ENCODE results near the gene TPD52L1. TPM values are rescaled to one million over a fixed set of nuclear protein-coding genes. Genes with fewer than 3 reads are reported as not detected.

TPD52L1 gene
- total RNA-seq, 2 experiments from 2014 or later, result 0.52 to 1.1 TPM

DNA sequence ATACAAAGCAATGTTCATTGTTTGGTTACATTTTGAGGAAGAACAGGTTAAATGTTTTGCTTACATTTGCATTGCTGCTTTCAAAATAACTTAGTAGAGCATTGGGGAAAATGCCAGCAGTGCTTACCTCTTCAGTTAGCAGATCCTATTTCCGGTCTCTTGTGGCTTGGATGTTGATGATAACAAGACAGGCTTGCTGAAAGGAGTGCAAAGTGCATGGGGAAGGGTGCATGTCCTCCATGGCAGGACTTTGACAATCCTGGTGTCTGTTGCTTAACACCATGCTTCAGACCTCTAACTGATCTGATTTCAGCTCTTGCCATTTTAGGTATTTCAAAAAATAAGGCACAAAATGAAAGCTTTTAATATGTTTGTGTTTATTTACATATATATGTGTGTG, 21.1 kb downstream of the TPD52L1 start:
- intact Hi-C loops (cut with micrococcal nuclease), result no loop called here
- ChIA-PET POLR2A (no interaction called here), CTCF (interaction anchor here (1.4 to 3.8 kb wide), 2 partner anchors 19 to 21 kb away, joined by 3 to 16 read pairs; partner anchors contain the start of gene TPD52L1)
- Mint-ChIP-seq H3K36me3 (ENCODE audit: low read depth) (no peaks in the 10 kb centered on the region), H3K4me3 (no peak overlapping the region), H3K27ac (no peak overlapping the region), H3K27me3 (peaks cover 19% of the 10 kb centered on the region), H3K4me1 (ENCODE audit: low read depth) (no peaks in the 10 kb centered on the region), H3K9me3 (no peaks in the 10 kb centered on the region)
- ATAC-seq (no peak), DNase-seq (no peak)
- TF ChIP-seq, protein P1, sequence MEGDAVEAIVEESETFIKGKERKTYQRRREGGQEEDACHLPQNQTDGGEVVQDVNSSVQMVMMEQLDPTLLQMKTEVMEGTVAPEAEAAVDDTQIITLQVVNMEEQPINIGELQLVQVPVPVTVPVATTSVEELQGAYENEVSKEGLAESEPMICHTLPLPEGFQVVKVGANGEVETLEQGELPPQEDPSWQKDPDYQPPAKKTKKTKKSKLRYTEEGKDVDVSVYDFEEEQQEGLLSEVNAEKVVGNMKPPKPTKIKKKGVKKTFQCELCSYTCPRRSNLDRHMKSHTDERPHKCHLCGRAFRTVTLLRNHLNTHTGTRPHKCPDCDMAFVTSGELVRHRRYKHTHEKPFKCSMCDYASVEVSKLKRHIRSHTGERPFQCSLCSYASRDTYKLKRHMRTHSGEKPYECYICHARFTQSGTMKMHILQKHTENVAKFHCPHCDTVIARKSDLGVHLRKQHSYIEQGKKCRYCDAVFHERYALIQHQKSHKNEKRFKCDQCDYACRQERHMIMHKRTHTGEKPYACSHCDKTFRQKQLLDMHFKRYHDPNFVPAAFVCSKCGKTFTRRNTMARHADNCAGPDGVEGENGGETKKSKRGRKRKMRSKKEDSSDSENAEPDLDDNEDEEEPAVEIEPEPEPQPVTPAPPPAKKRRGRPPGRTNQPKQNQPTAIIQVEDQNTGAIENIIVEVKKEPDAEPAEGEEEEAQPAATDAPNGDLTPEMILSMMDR (IDR thresholded peaks at IDR 0.05), result no peak

DNA sequence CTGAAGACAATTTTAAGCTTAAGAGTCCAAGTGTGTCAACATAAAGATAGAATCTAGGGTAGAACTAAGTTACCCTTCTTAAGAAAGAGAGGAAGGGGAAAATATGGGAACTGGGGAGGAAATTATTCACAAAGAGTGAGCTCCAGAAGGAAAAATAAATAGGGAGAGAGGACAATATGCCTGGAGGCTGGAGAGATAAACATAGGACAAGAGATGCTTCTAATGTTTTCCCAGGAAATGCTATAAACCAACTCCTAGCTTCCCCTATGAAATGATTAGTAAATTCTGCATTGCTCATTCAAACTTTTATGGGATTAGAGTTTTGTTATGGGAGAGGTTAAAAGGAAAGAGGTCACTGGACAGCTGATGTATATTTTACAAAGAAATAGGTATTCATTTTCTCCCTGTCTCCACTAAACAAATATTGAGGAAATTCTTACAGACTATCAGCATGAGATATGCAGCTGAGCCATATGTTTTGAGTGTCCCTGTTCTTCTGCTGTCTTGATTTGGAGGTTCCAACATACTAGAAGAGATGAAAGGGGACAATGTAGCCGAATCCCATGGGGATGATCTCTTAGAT, 22.0 kb downstream of the TPD52L1 start:
- Mint-ChIP-seq H3K9me3 (no peaks in the 10 kb centered on the region), H3K27me3 (peaks cover 19% of the 10 kb centered on the region), H3K36me3 (ENCODE audit: low read depth) (no peaks in the 10 kb centered on the region), H3K4me3 (no peak overlapping the region), H3K4me1 (ENCODE audit: low read depth) (no peaks in the 10 kb centered on the region), H3K27ac (no peak overlapping the region)
- CTCF ChIA-PET, result interaction anchor here (1.1 to 3.8 kb wide), 3 partner anchors 18 to 22 kb away, joined by 3 to 16 read pairs (median 5); partner anchors contain the start of gene TPD52L1
- TF ChIP-seq, protein P1 (IDR thresholded peaks at IDR 0.05), result no peak
- POLR2A ChIA-PET, result no interaction called here
- intact Hi-C loops (cut with micrococcal nuclease), result no loop called here
- ATAC-seq, result no peak
- DNase-seq, result no peak

DNA sequence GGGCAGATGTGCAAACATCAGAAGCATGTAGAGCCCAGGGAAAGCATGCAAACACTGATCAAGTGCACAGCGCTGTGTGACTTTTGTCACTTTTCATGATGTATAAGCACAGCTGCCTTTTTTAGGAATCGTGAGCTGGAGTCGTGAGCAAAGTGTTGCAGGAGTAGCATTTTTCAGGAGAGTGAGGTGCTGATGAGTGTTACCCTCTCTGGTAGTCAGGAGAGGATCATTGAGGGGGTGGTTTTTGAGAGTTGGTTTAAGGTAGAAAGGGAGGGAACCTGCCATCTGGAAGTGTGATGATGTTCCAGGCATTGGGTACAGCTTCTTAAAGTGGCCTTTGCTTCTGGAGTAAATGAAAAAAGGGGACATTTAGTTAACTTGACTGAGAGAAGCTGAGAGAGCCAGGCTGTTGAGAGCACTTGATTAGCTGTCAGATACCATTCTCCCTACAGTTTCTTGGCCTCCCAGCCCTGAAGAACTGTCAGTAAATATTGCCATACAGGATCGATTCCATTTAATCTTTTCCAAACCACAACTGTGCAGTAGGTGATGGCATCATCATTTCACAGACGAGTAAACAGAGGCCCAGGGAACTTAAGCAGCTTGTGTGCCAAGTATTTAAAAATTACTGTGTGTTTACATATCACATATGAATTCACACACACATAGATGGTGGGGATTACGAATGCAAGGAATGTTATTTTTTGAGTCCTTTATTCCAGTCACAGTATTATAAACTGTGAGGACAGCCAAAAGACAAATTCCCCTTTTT, 28.9 kb downstream of the TPD52L1 start:
- H3K4me1 Mint-ChIP-seq (ENCODE audit: low read depth), result no peaks in the 10 kb centered on the region
- peaks cover 12% of the 10 kb centered on the region for H3K27me3 Mint-ChIP-seq
- H3K27ac Mint-ChIP-seq, result no peak overlapping the region
- no peaks in the 10 kb centered on the region for H3K36me3 Mint-ChIP-seq (ENCODE audit: low read depth)
- DNase-seq (no peak), ATAC-seq (no peak)
- no peaks in the 10 kb centered on the region for H3K9me3 Mint-ChIP-seq
- ChIA-PET POLR2A (no interaction called here), CTCF (interaction anchor here (0.9 kb wide), 1 partner anchor 9 kb away, joined by 4 read pairs; no protein-coding TSS in a partner anchor)
- TF ChIP-seq, protein P1 (IDR thresholded peaks at IDR 0.05), result no peak
- no peak overlapping the region for H3K4me3 Mint-ChIP-seq
- intact Hi-C loops (cut with micrococcal nuclease), result no loop called here

DNA sequence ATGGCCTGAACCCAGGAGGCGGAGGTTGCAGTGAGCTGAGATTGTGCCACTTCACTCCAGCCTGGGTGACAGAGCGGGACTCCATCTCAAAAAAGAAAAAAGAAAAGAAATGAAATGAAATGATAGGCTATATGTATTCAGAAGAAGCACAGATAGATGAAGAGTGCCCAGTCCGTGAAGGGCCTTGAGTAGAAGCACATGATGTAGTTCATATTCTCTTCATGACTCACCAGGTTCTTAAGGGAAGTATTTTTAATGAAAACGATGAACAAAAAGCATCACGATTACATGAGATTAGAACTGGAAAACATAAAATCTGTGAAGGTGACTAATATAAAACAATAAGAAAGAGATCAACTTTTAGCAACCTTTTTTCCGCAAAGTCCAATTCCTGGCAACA, 29.8 kb downstream of the TPD52L1 start:
- no peaks in the 10 kb centered on the region for H3K36me3 Mint-ChIP-seq (ENCODE audit: low read depth)
- no peaks in the 10 kb centered on the region for H3K4me1 Mint-ChIP-seq (ENCODE audit: low read depth)
- CTCF ChIA-PET, result interaction anchor here (1.0 kb wide), 1 partner anchor 9 kb away, joined by 4 read pairs; no protein-coding TSS in a partner anchor
- peaks cover 12% of the 10 kb centered on the region for H3K27me3 Mint-ChIP-seq
- DNase-seq (no peak), ATAC-seq (no peak)
- intact Hi-C loops (cut with micrococcal nuclease), result no loop called here
- TF ChIP-seq, protein P1 (IDR thresholded peaks at IDR 0.05), result no peak
- H3K27ac Mint-ChIP-seq, result no peak overlapping the region
- POLR2A ChIA-PET, result no interaction called here
- H3K4me3 Mint-ChIP-seq, result no peak overlapping the region
- no peaks in the 10 kb centered on the region for H3K9me3 Mint-ChIP-seq

DNA sequence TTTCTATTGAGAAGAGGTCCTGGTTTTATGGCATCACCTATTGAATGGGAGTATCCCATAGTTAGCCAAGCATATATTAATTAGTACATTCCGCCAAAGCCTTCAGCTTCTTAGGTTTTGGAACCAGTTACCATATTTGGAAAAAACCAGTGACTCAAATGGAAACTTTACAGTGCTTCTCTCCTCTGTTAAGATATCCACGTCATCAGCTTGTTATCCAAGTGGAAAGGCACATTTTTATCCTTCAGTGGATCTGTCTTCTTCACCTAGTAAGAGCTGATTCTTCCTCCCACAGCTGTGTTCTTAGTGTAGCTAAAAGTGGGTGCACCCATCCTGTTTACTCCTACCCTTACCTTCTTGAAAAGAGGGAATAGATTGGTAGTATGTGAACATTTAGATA, 34.5 kb downstream of the TPD52L1 start:
- H3K36me3 Mint-ChIP-seq (ENCODE audit: low read depth), result no peaks in the 10 kb centered on the region
- intact Hi-C loops (cut with micrococcal nuclease), result no loop called here

More for the DNA sequence above, 34.5 kb downstream of the TPD52L1 start:
- Mint-ChIP-seq H3K4me3 (no peak overlapping the region), H3K27me3 (peaks cover 6% of the 10 kb centered on the region), H3K4me1 (ENCODE audit: low read depth) (no peaks in the 10 kb centered on the region), H3K27ac (no peak overlapping the region), H3K9me3 (no peaks in the 10 kb centered on the region)
- DNase-seq (no peak), ATAC-seq (no peak)
- TF ChIP-seq, protein P1 (IDR thresholded peaks at IDR 0.05), result no peak
- CTCF ChIA-PET, result no interaction called here
- POLR2A ChIA-PET, result no interaction called here

All from activated CD8-positive, alpha-beta T cell treated with anti-CD3 and anti-CD28 coated beads for 36 hours (primary cell).